Nephron progenitor cell (in vitro differentiated cells): ENCODE results near the gene ATP2A2.
A peak's percentile ranks its signal among the peaks of the same experiment; 100 is the strongest.
"Not testable (repeated sequence)": the region's sequence is repeated elsewhere in the genome, so short reads cannot be mapped to it uniquely, and the experiment has no call there.

Experiments used
- DNase-seq: peaks from one replicate; pipeline ENCODE4 v3.0.0; 2021
- H3K27ac Mint-ChIP-seq: 2 replicates; pipeline ENCODE4 v1.8.0; 2021; ENCODE audit warnings: mild to moderate bottlenecking, moderate library complexity, mixed read lengths
- H3K27me3 Mint-ChIP-seq: 2 replicates; pipeline ENCODE4 v1.8.0; 2021; ENCODE audit warnings: mild to moderate bottlenecking, low read depth, mixed read lengths; ENCODE audit not compliant: poor library complexity
- H3K36me3 Mint-ChIP-seq: 2 replicates; pipeline ENCODE4 v1.8.0; 2021; ENCODE audit warnings: low read depth, mixed read lengths
- H3K4me1 Mint-ChIP-seq: 2 replicates; pipeline ENCODE4 v1.8.0; 2021; ENCODE audit warnings: mixed read lengths
- H3K4me3 Mint-ChIP-seq: 2 replicates; pipeline ENCODE4 v1.8.0; 2021; ENCODE audit warnings: mild to moderate bottlenecking, moderate library complexity, mixed read lengths
- H3K9me3 Mint-ChIP-seq: 2 replicates; pipeline ENCODE4 v1.8.0; 2021; ENCODE audit warnings: mild to moderate bottlenecking, moderate library complexity, mixed read lengths
- CTCF ChIP-seq: fragments of 200-600 bp; sonication (generic); IDR thresholded peaks from 2 replicates; pipeline ENCODE4 v1.5.0; 2021; ENCODE audit warnings: antibody characterized with exemption

Gene ATP2A2

GRCh38 chr12:110353211-110353965, 72.3 kb downstream of the ATP2A2 start:
- Mint-ChIP-seq H3K4me3 (no peak overlapping the region), H3K36me3 (peaks cover 27% of the 10 kb centered on the region), H3K9me3 (no peaks in the 10 kb centered on the region), H3K27me3 (peaks cover 6% of the 10 kb centered on the region), H3K27ac (peak overlapping the region; percentile 47), H3K4me1 (peaks cover 13% of the 10 kb centered on the region)
- no peak for TF ChIP-seq CTCF
- DNase-seq: no peak

- Mint-ChIP-seq H3K36me3 (peaks cover 24% of the 10 kb centered on the region), H3K9me3 (no peaks in the 10 kb centered on the region), H3K4me3 (no peak overlapping the region), H3K27ac (peak overlapping the region; percentile 8), H3K27me3 (peaks cover 6% of the 10 kb centered on the region), H3K4me1 (peaks cover 10% of the 10 kb centered on the region)
- TF ChIP-seq CTCF: no peak
- no peak for DNase-seq
These were observed 73.2 kb downstream of the ATP2A2 start for GRCh38 chr12:110354172-110354780.

GRCh38 chr12:110355073-110355472, 74.0 kb downstream of the ATP2A2 start:
- DNase-seq: peak; percentile 19

GRCh38 chr12:110358384-110359097, 77.5 kb downstream of the ATP2A2 start:
- not testable (repeated sequence) for H3K36me3 Mint-ChIP-seq

More at GRCh38 chr12:110355073-110355472, 74.0 kb downstream of the ATP2A2 start:
- peaks cover 16% of the 10 kb centered on the region for H3K36me3 Mint-ChIP-seq
- TF ChIP-seq CTCF: no peak
- H3K27me3 Mint-ChIP-seq: peaks cover 6% of the 10 kb centered on the region
- H3K4me3 Mint-ChIP-seq: no peak overlapping the region
- H3K27ac Mint-ChIP-seq: peak overlapping the region; percentile 40
- H3K4me1 Mint-ChIP-seq: peaks cover 2% of the 10 kb centered on the region
- no peaks in the 10 kb centered on the region for H3K9me3 Mint-ChIP-seq

GRCh38 chr12:110361216-110361615, 80.2 kb downstream of the ATP2A2 start:
- Mint-ChIP-seq H3K27me3 (peaks cover 2% of the 10 kb centered on the region), H3K27ac (no peak overlapping the region), H3K4me1 (peaks cover 6% of the 10 kb centered on the region), H3K4me3 (no peak overlapping the region), H3K9me3 (no peaks in the 10 kb centered on the region), H3K36me3 (no peaks in the 10 kb centered on the region)
- no peak for DNase-seq
- no peak for TF ChIP-seq CTCF

More at GRCh38 chr12:110358384-110359097, 77.5 kb downstream of the ATP2A2 start:
- not testable (repeated sequence) for H3K4me3 Mint-ChIP-seq, H3K4me1 Mint-ChIP-seq, H3K9me3 Mint-ChIP-seq, H3K27me3 Mint-ChIP-seq, DNase-seq, H3K27ac Mint-ChIP-seq
- peak; percentile 16 for TF ChIP-seq CTCF
